Ureter (tissue), 1 donor: ENCODE data around the gene CABP4. TPM values are rescaled to one million over a fixed set of nuclear protein-coding genes. Genes with fewer than 3 reads are reported as not detected.

Experiments
- DNase-seq: peaks from one replicate; pipeline ENCODE4 v3.0.0-alpha.2; 2020; ENCODE audit warnings: low spot score
- total RNA-seq: library from RNA; stranded (reverse); gene quantifications from one replicate; pipeline ENCODE4 v1.2.4, GENCODE V29; 2023
- donor health status: DM: yes; HTN: yes; CAD: no.

The CABP4 gene
- total RNA-seq = 2.8 TPM

DNA sequence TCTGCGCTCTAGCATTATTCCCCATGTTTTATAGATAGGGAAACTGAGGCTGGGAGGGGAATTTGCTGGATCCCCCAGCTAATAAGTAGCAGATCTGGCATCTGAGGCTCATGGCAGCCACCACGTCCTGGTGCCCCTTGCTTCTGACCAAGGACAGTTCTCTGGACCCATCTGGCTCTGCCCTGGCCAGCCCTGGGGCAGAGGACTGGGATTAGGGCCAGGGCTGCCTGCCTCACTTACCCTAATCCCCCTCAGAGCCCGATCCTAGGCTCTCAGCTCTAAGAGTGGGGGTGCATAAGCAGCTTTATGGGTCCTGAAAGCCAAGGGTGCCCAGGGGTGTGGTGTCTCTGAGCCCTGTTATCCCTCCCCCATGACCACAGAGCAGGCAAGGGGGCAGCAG is at the start of gene CABP4:
TSS of gene CABP4 (plus strand) at position 301 of the 400 bp plus-strand sequence. CDS start at position 371, 70 bp downstream.
- DNase-seq = no peak

DNA sequence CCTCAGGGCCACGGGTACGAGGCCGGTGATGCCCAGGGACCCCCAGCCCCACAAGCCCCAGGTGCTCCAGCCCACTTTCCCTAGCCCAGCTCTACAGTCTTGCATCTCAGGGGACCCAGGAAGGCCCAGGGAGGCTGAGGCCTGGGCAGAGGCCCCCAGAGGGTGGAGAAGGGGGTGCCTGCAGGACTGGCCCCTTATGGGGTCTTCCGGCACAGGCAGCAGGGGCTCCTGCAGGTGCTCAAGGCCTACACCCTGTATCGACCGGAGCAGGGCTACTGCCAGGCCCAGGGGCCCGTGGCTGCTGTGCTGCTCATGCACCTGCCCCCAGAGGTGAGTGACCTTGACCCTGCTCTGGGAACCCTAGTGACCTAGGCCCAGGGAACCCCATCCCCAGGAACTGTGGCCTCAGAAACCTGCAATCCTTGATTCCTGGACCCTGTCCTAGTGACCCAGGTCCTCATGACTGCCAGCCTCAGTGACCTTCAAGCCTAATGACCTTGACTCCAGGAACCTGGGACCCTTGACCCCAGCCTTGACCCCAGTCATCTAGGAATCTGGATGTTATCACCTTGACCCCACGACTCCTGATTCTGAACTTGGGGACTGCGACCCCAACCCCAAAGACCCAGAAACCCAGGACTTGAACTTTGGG is 49.3 kb upstream of the CABP4 start:
- DNase-seq = no peak

DNA sequence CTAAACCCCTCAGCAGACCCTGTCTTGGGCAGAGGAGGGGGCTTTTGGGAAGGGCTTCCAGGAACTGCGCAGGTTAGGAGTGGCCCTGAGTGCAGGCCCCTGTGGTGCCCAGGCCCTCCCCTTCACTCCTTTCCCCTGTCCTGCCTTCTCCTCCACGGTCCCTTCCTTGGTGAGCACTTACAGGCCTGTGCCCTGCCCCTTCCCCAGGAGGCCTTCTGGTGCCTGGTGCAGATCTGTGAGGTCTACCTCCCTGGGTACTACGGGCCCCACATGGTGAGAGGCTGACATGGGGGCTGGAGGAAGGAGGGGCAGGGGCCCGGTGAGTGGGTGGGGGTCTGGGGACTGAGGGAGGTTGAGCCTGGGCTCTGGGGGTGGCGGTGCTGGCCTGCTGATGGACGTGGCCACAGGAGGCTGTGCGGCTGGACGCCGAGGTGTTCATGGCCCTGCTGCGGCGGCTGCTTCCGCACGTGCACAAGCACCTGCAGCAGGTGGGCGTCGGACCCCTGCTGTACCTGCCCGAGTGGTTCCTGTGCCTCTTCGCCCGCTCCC is 48.7 kb upstream of the CABP4 start:
- no peak for DNase-seq

DNA sequence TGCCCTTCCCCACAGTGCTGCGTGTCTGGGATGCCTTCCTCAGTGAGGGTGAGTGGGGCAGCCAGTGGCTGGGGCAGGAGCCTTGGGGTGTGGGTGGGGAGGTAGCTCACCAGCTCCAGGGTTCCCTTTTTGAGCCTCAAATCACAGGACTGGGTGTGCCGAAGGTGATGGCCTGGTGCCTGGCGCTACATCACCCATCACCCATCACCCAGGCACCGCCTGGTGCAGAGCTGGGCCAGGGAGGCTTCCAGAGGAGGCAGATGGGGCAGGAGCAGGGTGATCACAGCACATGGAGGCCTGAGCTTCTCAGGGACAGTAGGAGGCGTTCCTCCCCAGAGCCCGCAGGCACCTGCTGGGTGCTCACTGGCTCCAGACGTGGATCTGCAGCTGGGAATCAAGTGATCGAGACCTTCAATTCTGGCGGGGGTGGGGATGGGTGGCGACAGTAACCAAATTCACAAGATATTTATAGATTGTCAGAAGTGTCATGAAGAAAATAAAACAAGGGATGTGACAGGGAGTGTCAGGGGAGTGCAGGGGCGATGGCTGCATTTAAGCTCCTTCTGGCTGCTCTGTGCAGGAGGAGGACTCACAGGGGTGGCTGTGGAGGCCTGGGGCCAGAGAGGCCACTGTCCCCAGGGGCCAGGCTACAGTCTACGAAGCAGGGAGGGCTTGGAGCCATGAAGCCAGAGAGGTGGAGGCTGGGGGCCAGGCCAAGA is 48.0 kb upstream of the CABP4 start:
- DNase-seq = no peak

DNA sequence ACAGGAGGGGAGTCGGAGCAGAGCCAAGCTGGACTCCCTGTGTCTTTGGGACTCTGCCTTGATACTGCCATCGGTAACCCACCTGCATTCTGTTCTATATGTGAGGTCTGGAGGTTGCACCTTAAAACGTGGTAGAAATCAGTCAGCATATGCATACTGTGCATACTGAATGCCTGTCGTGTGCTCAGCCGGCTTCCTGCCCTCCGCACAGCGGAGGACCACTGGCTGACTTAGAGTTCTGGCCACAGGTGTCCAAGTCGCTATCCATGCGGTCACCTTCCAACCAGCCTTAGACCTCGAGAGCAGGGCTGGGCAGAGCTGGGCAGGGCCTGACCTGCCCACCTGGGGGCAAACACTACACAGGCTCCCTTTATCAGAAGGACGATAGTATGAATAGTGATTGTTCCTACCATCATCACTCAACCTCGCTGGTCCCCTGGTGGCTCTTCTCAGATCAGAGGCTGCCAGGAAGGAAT is 47.4 kb upstream of the CABP4 start:
- DNase-seq = no peak

DNA sequence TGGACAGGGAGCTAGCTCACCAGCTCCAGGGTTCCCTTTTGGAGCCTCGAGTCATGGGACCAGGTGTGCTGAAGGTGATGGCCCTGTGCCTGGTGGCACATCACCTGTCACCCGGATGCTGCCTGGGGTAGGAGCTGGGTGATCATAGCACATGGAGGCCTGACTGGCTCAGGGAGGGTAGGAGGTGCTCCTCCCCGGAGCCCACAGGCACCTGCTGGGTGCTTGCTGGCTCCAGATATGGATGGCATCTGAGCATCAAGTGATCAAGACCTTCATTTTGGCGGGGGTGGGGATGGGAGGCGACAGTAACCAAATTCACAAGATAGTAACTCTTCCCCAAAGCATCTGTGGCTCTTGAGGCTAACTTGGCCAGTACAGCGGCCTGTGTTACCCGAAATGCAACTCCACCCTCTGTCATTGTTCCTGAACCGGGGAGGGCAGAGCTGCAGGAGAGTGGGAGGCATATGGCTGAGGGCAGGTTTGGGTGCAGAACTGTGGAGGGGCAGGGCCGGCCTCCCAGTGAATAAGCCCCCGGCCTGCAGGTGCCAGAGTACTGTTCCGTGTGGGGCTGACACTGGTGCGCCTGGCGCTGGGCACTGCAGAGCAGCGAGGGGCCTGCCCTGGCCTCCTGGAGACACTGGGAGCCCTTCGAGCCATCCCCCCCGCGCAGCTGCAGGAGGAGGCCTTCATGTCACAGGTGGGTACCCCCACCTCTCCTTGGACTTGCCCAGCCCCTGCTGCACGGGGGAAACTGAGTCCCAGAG is 46.5 kb upstream of the CABP4 start:
- no peak for DNase-seq

DNA sequence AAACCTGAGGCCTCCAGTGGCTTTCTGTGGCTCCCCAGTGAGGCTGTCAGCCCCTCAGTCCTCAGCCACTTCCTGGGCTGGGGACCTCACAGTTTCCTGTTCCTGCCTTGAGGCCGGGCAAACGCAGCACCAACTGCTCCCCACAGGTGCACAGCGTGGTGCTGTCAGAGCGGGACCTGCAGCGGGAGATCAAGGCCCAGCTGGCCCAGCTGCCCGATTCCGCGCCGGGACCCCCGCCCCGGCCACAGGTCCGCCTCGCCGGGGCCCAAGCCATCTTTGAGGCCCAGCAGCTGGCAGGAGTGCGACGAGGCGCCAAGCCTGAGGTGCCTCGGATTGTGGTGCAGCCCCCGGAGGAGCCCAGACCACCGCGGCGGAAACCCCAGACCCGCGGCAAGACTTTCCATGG is 45.9 kb upstream of the CABP4 start:
- DNase-seq = no peak

DNA sequence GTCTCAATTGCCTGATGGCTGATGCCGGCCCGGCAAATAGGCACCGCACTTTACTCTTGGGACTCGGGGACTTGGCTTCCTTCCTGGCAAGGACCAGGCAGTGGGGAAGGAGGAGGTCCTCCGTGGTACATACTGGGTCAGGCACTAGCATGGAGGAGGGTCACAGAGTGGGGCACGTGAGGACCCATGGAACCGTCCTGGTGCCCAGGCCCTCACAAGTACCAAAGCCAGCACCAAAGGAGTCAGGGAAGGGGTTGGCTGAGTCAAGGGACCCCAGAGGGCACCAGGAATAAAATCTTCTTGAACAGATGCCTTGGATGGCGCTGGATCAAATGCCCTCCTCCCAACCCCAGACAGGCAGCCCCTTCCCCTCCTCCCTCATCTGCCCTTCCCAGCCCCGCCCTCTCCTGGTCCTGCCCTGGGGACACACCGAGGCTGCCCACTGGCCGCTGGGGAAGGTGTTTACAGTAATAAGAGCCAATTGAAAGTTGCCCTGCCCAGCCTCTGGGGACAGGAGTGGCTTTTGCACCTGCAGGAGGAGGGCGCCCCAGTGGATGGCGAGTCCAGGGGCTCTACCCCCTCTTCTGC is 45.3 kb upstream of the CABP4 start:
- DNase-seq = no peak

DNA sequence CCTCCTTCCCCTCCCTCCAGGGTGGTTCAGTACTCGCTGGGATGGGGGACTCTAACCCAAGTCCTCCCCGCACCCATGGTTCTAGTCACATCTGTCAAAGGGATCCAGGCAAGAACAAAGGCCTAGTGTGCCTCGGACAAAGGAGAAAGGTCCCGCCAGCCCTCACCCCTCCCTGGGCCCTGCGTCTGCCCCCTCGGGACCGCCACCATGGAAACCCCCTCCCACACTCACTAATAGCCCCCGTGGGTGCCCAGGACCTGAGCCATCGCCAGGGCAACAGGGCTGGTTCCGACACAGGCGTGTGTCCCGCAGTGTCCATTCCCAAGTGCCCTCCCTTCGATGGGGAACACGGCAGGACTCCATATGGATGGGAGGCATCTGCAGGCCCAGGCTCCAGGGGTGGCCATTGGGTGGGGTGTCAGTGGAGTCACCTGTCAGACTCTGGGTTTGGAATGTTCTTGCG is 44.8 kb upstream of the CABP4 start:
- DNase-seq = no peak

DNA sequence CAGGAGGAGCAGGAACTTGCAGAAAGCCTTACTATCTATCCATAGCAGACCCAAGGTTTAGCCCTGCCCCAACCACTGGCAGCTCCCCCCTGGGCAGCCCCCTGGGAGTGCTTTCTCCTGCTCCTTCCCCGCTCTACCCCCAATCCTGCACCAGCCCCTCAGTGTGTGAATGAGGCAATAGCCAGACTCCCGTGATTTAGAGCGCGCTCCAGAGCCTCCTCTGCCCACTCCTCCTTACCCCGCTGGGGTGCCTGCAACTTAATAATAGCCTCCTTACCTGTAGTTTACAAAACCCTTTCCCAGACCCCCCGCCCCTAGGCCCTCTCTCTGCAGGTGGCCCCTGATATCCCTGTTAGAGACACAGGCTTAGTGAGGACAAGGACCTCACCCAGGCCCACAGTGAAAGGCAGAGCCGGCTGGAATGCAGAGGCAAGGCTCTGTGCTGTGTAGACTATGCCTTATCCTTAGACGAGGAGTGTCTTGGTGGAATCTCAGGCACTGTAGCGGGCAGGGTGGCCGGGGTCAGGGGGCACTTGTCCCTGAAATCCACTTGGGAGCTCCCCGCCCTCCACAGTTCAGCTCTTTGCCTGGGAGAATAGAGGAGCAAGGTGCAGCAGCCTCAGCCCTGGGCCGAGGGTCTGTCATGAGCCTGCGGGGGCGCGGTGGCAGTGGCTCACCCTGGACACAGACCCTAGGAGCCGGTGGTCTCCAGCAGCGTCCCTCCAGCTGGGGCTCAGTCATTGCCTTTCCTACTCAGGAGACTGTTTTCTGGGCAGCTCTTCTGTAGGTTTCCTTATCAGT is 44.0 kb upstream of the CABP4 start:
- no peak for DNase-seq

DNA sequence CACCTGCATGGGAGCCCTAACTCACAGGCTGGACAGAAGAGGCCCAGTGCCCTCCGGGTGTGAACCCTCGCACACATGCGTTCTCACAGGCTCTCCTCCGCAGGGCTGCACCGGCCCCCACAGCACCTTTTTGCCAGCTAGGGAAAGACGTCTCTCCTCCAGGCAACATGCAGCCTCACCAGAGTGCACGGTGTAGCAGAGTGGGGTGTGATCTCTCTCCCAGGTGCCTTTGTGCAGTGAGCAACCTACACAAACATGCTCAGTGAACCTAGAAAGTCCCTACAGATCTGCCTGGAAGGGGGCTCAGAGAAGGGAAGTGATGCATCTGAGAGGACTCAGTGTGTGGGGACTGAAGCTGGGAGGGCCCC is 43.4 kb upstream of the CABP4 start:
- no peak for DNase-seq

DNA sequence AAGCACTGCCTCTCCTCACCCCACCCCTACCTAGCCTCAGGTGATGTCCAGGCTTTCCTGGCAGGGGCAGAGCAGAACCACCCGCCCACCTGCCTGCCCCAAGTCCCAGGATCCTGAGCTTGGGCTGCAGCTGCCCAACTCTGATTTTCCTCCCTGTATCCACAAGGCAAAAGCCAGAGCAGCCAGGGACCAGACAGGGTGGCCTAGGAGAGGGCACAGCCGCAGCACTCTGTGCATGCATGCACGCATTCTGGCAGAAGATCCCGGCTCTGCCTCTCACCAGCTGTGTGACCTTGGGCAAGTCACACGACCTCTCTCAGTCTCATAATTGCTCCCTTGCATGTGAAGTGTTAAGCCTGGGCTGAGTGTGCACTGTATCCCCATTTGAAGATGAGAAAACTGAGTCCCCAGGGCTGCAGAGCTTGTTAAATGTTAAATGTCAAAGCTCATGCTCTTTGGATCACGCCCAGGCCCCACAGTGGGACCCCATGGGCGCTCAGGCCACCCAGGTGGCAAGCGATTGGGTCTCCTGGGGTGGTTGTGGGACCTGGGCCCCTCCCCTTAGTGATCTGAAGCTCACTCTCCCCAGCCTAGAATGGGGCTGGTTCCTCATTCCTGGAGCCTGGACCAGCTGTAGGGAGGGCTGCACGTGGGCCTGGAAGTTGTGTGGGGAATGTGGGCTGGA is 42.5 kb upstream of the CABP4 start:
- DNase-seq = no peak

DNA sequence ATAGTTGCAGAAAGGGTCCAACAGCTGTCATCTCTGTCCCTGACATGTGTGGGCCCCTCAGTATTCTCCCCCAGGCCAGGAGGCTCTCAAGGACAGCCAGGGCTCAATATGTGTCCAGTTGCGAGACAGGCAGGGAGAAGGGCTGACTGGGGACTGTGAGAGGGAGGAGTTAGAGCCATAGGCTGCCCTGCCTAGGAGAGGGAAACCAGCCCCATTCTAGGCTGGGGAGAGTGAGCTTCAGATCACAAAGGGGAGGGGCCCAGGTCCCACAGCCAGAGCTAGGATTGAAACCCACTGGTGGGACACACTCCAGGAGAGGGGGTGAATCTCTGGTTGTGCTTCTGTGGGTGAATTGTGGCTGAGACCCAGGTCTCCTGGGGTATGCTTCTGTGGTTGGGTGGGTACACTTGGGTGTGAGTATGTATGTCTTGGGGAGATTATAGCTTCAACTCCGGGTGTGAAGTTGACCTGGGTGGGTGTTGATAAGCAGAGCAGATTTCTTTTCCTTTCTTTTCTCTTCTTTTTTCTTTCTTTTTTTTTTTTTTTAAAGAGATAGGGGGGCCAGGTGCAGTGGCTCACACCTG is 41.8 kb upstream of the CABP4 start:
- DNase-seq = no peak

DNA sequence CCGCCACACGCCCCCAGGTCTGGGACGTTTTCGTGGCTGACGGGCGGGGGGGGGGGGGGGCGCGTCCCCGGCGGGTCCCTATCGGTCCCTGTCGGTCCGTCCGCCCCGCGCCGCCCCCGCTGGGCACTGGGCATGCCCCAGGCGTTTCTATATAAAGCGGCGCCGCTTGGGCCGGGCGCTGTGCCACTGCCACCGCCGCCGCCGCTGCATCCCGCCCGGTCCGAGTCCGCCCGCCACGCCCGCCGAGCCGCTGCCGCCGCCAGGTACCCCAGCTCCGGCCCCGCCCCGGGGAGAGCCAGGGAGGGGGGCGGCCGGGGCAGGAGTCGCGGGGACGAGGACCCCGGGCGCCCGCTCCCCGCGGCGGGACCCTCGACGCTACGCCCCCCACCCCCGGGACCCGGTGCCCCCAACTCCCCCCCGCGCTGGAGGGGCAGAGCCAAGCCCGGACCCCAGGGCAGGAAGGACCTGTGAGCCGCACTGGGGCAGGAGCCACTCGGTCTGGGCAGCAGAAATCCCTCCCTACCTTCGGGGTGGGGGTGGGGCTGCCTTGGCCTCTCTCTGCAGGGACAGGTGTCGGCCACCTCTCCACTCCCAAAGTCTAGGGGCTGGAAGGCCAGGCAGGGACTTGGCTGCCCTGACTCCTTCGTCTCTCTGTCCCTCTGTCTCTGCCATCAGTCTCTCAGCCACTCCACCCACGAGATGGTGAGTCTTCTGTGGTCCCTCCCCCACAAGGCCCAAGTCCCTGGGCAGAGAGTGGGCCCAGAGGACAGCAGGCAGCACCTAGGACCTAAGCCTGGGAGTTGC is 39.5 kb upstream of the CABP4 start, which contains the start of gene CARNS1:
TSS of gene CARNS1 (plus strand) at position 178 of the 804 bp plus-strand sequence. CDS start at position 700, 522 bp downstream.
- DNase-seq = no peak

DNA sequence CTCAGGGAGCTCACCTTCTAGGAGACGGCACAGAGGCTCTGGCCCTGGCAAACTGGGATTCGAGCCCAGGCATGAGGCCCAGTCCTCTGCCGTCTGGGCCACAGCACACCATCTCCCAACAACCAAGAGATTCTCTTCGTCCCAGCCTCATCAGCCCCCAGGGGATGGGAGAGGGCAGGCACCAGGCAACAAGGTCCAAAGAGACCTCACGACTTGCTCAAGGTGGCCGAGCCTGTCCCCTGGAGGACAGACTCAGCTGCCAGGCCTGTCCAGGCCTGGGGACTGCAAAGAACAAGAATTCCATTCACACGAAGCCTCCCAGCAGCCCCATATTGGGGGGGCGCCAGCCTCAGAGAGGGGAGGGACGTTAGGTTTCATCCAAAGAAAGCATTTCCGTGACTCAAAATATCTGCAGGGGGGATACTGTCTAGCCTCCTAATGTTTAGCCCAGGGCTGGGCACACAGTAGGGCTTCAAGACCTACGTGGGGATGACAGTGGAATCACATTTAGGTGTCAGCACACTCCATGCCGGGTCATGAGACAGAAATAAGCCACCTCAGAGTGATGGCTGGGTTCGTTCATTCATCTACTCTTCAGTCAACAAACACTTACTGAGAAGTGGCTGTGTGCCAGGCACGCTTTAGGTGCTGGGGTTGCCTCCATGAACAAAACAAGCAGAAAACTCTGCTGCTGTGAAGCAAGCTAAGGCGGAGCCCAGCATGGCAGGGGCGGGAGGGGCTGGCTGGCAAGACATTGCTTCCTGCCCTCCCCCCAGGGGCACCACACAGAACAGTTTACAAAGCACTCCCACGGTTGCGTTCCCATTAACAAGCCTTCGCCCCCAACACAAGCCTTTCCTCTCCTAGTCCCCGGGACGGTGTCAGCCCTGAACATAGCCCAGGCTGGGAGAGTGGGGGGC is 38.5 kb upstream of the CABP4 start:
- DNase-seq = no peak

DNA sequence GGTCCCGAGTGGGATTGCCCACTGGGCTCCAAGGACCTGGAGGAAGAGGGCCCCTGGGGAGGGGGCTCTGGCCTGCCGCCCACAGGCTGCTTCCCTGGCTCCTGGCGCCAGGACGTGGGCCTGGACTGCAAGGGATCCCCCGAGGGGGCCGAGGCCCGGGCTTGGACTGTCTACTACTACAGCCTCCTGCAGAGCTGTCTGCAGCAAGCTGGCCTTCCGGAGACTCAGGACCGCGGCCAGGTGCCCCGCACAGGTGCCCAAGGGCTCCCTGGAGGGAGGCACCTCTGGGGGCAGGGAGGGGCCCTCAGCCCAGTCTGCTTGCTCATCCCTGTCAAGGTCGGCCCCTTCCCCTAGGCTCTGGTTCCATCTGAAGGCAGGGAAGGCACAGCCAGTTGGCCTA is 37.7 kb upstream of the CABP4 start:
- no peak for DNase-seq

DNA sequence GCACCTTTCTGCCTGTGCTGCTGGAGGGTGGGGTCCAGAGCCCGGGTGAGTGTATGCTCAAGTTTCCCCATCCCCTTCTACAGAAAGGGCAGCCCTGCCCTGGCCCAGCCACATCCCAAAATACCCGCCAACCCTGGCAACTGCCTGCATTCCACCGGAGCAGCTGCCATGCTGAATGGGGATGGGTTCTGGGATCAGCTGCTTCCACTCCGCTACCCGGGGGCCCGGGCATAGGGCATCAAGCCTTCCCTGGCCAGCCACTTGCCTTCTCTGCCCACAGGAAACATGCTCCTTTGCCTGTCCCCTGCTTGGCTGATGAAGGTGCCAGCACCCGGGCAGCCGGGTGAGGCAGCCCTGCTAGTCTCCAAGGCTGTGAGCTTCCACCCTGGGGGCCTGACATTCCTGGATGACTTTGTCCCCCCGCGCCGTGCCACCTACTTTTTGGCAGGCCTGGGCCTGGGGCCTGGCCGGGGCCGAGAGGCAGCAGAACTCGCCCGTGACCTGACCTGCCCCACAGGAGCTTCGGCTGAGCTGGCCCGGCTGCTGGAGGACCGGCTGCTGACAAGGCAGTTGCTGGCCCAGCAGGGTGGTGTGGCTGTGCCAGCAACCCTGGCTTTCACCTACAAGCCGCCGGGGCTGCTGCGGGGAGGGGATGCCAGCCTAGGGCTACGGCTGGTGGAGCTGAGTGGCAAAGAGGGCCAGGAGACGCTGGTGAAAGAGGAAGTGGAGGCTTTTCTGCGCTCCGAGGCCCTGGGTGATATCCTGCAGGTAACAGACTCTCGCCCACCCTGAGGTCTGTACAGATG is 36.5 kb upstream of the CABP4 start:
- no peak for DNase-seq
